ENCODE data around the gene CD69. TPM values are rescaled to one million over a fixed set of nuclear protein-coding genes. Genes with fewer than 3 reads are reported as not detected.

Gene CD69
- total RNA-seq, 2 donors from 2014 or later = 1.7 to 2.6 TPM

GRCh38 chr12:9784816-9785215 is 24.1 kb upstream of the CD69 start:
- Histone ChIP-seq H3K9me3 (no peaks in the 10 kb centered on the region), H3K27me3 (peaks cover 0 to 2% of the 10 kb centered on the region in 2 donors), H3K4me1 (no peaks in the 10 kb centered on the region), H3K36me3 (no peaks in the 10 kb centered on the region), H3K4me3 (no peak overlapping the region), H3K27ac (no peak overlapping the region)
- TF ChIP-seq CTCF (IDR thresholded peaks at IDR 0.05) = no peak
- no peak for DNase-seq (ENCODE audit: low spot score)

GRCh38 chr12:9784326-9784725 is 23.6 kb upstream of the CD69 start:
- H3K27ac ChIP-seq = no peak overlapping the region
- H3K4me1 ChIP-seq = no peaks in the 10 kb centered on the region
- TF ChIP-seq CTCF (IDR thresholded peaks at IDR 0.05) = no peak
- H3K27me3 ChIP-seq = peaks cover 0 to 2% of the 10 kb centered on the region in 2 donors
- no peak for DNase-seq (ENCODE audit: low spot score)
- no peaks in the 10 kb centered on the region for H3K9me3 ChIP-seq
- no peak overlapping the region for H3K4me3 ChIP-seq
- no peaks in the 10 kb centered on the region for H3K36me3 ChIP-seq

- H3K36me3 ChIP-seq = no peaks in the 10 kb centered on the region
- DNase-seq (ENCODE audit: low spot score) = no peak
- H3K9me3 ChIP-seq = no peaks in the 10 kb centered on the region
- H3K4me3 ChIP-seq = no peak overlapping the region
- TF ChIP-seq CTCF (IDR thresholded peaks at IDR 0.05) = no peak
- no peak overlapping the region for H3K27ac ChIP-seq
- no peaks in the 10 kb centered on the region for H3K4me1 ChIP-seq
- peaks cover 0 to 2% of the 10 kb centered on the region in 2 donors for H3K27me3 ChIP-seq
Observed at GRCh38 chr12:9782547-9783382, 22.1 kb upstream of the CD69 start.

GRCh38 chr12:9781360-9781759 is 20.7 kb upstream of the CD69 start:
- Histone ChIP-seq H3K36me3 (no peaks in the 10 kb centered on the region), H3K27ac (no peak overlapping the region), H3K9me3 (no peaks in the 10 kb centered on the region), H3K4me1 (no peaks in the 10 kb centered on the region), H3K27me3 (peaks cover 0 to 2% of the 10 kb centered on the region in 2 donors), H3K4me3 (no peak overlapping the region)
- DNase-seq (ENCODE audit: low spot score) = no peak
- no peak for TF ChIP-seq CTCF (IDR thresholded peaks at IDR 0.05)

GRCh38 chr12:9779209-9779608 is 18.5 kb upstream of the CD69 start:
- no peak overlapping the region for H3K4me3 ChIP-seq
- no peak for TF ChIP-seq CTCF (IDR thresholded peaks at IDR 0.05)
- peaks cover 0 to 2% of the 10 kb centered on the region in 2 donors for H3K27me3 ChIP-seq
- no peaks in the 10 kb centered on the region for H3K4me1 ChIP-seq
- no peaks in the 10 kb centered on the region for H3K36me3 ChIP-seq
- H3K9me3 ChIP-seq = no peaks in the 10 kb centered on the region
- H3K27ac ChIP-seq = no peak overlapping the region
- DNase-seq (ENCODE audit: low spot score) = no peak

GRCh38 chr12:9776781-9777180 is 16.1 kb upstream of the CD69 start:
- Histone ChIP-seq H3K4me3 (no peak overlapping the region), H3K27ac (no peak overlapping the region), H3K4me1 (no peaks in the 10 kb centered on the region), H3K27me3 (peaks cover 0 to 2% of the 10 kb centered on the region in 2 donors), H3K9me3 (no peaks in the 10 kb centered on the region), H3K36me3 (no peaks in the 10 kb centered on the region)
- no peak for TF ChIP-seq CTCF (IDR thresholded peaks at IDR 0.05)
- no peak for DNase-seq (ENCODE audit: low spot score)

Measured in right atrium auricular region (tissue), 2 donors.